ENCODE results near the gene P2RY12. TPM values are rescaled to one million over a fixed set of nuclear protein-coding genes. Genes with fewer than 3 reads are reported as not detected.

P2RY12 gene
- total and polyA plus RNA-seq, 2 of the 4 experiments (the other 2 are of a cell fraction), result not detected

- peak; percentile 49 for DNase-seq
- Histone ChIP-seq H3K23ac (ENCODE audit: low read depth, low read length) (0 out of 2 replicates have a peak within 1 kb of the TSS, but pooled peaks have one; percentile 82), H3K4me2 (ENCODE audit: low read depth, low read length) (no peak within 1 kb of the TSS), H3K79me1 (ENCODE audit: low read depth in 1 of 2, low read length in 2 of 2) (no peaks in the 10 kb centered on the region), H4K20me1 (ENCODE audit: insufficient read depth, low read length) (no peaks in the 10 kb centered on the region), H2BK15ac (ENCODE audit: low read depth, low read length) (peak within 1 kb of the TSS; percentile 72; the same call in 2 of the 3 replicates), H3K9me3 (ENCODE audit: control insufficient read depth, insufficient read depth, low read length) (peaks cover 5% of the 10 kb centered on the region), H2AFZ (replicated peaks; ENCODE audit: low read length, poor library complexity) (no peak within 1 kb of the TSS), H2BK120ac (ENCODE audit: low read depth, low read length) (peak within 1 kb of the TSS; percentile 66), H2AK5ac (ENCODE audit: low read depth, low read length) (peak within 1 kb of the TSS; percentile 33; the same call in 1 of the 2 replicates), H2AK9ac (replicated peaks; ENCODE audit: low read depth, low read length, poor library complexity) (no peak within 1 kb of the TSS), H3K56ac (ENCODE audit: extremely low read depth, insufficient read depth, low read length) (no peak within 1 kb of the TSS), H4K5ac (ENCODE audit: low read depth, low read length) (peak within 1 kb of the TSS; percentile 64; the same call in 1 of the 2 replicates), H4K8ac (ENCODE audit: low read depth in 2 of 2, low read length in 2 of 2) (peak within 1 kb of the TSS in 1 of 2 experiments; percentile 71; a peak in 2 of 4 replicates), H2BK20ac (ENCODE audit: low read depth, low read length) (peak within 1 kb of the TSS; percentile 75), H4K91ac (ENCODE audit: insufficient read depth, low read depth, low read length) (no peak within 1 kb of the TSS; the same call in 1 of the 2 replicates), H2BK5ac (ENCODE audit: low read depth, low read length, poor library complexity, severe bottlenecking) (peak within 1 kb of the TSS; percentile 46), H3K36me3 (ENCODE audit: control insufficient read depth, insufficient read depth, low read length) (no peaks in the 10 kb centered on the region), H3K4me3 (ENCODE audit: insufficient read depth, low read depth, low read length) (no peak within 1 kb of the TSS), H3K9me1 (ENCODE audit: insufficient read depth, low read length) (peaks cover 6% of the 10 kb centered on the region; the same call in 1 of the 2 replicates), H3K4ac (ENCODE audit: low read depth, low read length) (no peak within 1 kb of the TSS; the same call in 1 of the 2 replicates), H3K9ac (ENCODE audit: low read depth, low read length) (no peak within 1 kb of the TSS), H3K27ac (ENCODE audit: insufficient read depth, low read length) (peak within 1 kb of the TSS; percentile 32), H3K14ac (replicated peaks; ENCODE audit: low read depth, low read length) (0 out of 2 replicates have a peak within 1 kb of the TSS, but pooled peaks have one; percentile 37), H3K4me1 (ENCODE audit: control insufficient read depth, insufficient read depth, low read length) (peaks cover 14% of the 10 kb centered on the region), H3K27me3 (ENCODE audit: control insufficient read depth, insufficient read depth, low read length) (no peaks in the 10 kb centered on the region), H3K18ac (ENCODE audit: low read depth, low read length) (peak within 1 kb of the TSS; percentile 83)
- POLR2A ChIA-PET (ENCODE audit: unreplicated experiment), result no interaction called here
- CTCF ChIA-PET, result interaction anchor here (1.0 to 1.2 kb wide), 2 partner anchors 11 kb away, joined by 3 to 8 read pairs; no protein-coding TSS in a partner anchor
- in situ Hi-C loops (cut with MboI; ENCODE audit: low sequenced_read_pairs), result no loop called here
- no TSS peak for BruUV-seq (replicated peaks)
- no peak for TF ChIP-seq MAFK (IDR thresholded peaks at IDR 0.05; ENCODE audit: low read depth, low read length)
- TF ChIP-seq MXI1 (IDR thresholded peaks at IDR 0.05; ENCODE audit: borderline replicate concordance, low read depth, low read length), result no peak
- no peak for TF ChIP-seq RCOR1 (IDR thresholded peaks at IDR 0.05; ENCODE audit: insufficient replicate concordance, low read length)
- no peak for TF ChIP-seq POLR2A (IDR thresholded peaks at IDR 0.05; ENCODE audit: low read depth, low read length)
- TF ChIP-seq ELK1 (IDR thresholded peaks at IDR 0.05; ENCODE audit: borderline replicate concordance, low read depth, low read length), result no peak
- TF ChIP-seq CTCF (conservative IDR thresholded peaks at IDR 0.05; ENCODE audit: low read depth, low read length), result no peak
- no peak for TF ChIP-seq FOS (IDR thresholded peaks at IDR 0.05; ENCODE audit: low read depth, low read length)
- no peak for ATAC-seq (ENCODE audit: low read depth)
- WGBS, 2 experiments (ENCODE audit: extremely low coverage in 2 of 2, insufficient read length in 1 of 2), result no CpG with 5 or more reads among the region's 7 CpGs
- intact Hi-C loops (cut with micrococcal nuclease), result no loop called here
- dilution Hi-C loops (cut with HindIII; ENCODE audit: low sequenced_read_pairs, unreplicated experiment), result no loop called here
Measured at GRCh38 chr3:151316267-151316991, 68.1 kb downstream of the P2RY12 start, which contains the start of gene GPR87. GPR87 (minus strand) TSS chr3:151316820; CDS start chr3:151300100, 16,720 bp downstream.
